ENCODE results near the gene SLC35G1.
A peak's percentile ranks its signal among the peaks of the same experiment; 100 is the strongest.

The SLC35G1 gene

GRCh38 chr10:93893646-93894515 is at the start of gene SLC35G1:
SLC35G1 (plus strand) TSS chr10:93893978; CDS start chr10:93894034, 56 bp downstream.
- peak; percentile 88 for DNase-seq

- no peak for DNase-seq
Observed at GRCh38 chr10:93844979-93845626, 48.7 kb upstream of the SLC35G1 start.

- DNase-seq: no peak
Observed at GRCh38 chr10:93849593-93849992, 44.2 kb upstream of the SLC35G1 start.

GRCh38 chr10:93850031-93851015 is 43.5 kb upstream of the SLC35G1 start:
- DNase-seq: no peak

GRCh38 chr10:93851169-93851568 is 42.6 kb upstream of the SLC35G1 start:
- DNase-seq: no peak

GRCh38 chr10:93852476-93853095 is 41.2 kb upstream of the SLC35G1 start:
- no peak for DNase-seq

- DNase-seq: no peak
Observed at GRCh38 chr10:93854975-93855374, 38.8 kb upstream of the SLC35G1 start.

GRCh38 chr10:93856349-93857145 is 37.2 kb upstream of the SLC35G1 start:
- no peak for DNase-seq

GRCh38 chr10:93859049-93859655 is 34.6 kb upstream of the SLC35G1 start:
- no peak for DNase-seq

- DNase-seq: no peak
Observed at GRCh38 chr10:93861825-93862224, 32.0 kb upstream of the SLC35G1 start.

GRCh38 chr10:93865794-93866425 is 27.9 kb upstream of the SLC35G1 start:
- DNase-seq: no peak

- DNase-seq: no peak
Observed at GRCh38 chr10:93867525-93867924, 26.3 kb upstream of the SLC35G1 start.

- DNase-seq: no peak
Observed at GRCh38 chr10:93871671-93872204, 22.0 kb upstream of the SLC35G1 start.

- DNase-seq: no peak
Observed at GRCh38 chr10:93872375-93873158, 21.2 kb upstream of the SLC35G1 start.

- no peak for DNase-seq
Observed at GRCh38 chr10:93873420-93874115, 20.2 kb upstream of the SLC35G1 start.

GRCh38 chr10:93874309-93875031 is 19.3 kb upstream of the SLC35G1 start:
- no peak for DNase-seq

GRCh38 chr10:93875032-93875358 is 18.8 kb upstream of the SLC35G1 start:
- no peak for DNase-seq

- no peak for DNase-seq
Observed at GRCh38 chr10:93876381-93876780, 17.4 kb upstream of the SLC35G1 start.
